ENCODE data around the gene OPCML. TPM values are rescaled to one million over a fixed set of nuclear protein-coding genes. Genes with fewer than 3 reads are reported as not detected.

The OPCML gene
- total and polyA plus RNA-seq, 2 of the 13 experiments (the other 11 are each of a cell fraction or from before 2014, with no cell fraction given): not detected

DNA sequence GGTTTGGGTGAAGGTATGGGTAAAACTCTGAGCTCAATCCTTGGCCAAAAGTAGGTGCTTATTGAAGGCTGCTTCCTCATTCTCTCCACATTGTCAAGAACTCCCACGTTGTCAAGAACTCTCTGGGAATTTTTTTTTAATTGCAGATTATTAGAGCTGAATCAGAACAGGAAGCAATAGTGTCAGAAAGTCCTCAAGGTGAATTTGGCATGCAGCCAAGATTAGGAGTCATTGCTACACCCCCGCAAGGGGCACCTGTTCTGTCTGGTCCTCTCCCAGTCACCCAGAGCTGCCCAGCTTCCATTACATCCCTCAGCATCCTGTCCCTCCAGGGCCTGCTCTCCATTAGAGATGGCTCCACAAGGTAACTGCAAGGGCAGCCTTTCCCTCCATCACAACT, 996.5 kb downstream of the OPCML start:
- Histone ChIP-seq H3K27ac (ENCODE audit: extremely low read length, insufficient read depth, low read length) (no peak overlapping the region), H3K4me2 (ENCODE audit: low read depth, low read length) (no peak overlapping the region), H2AFZ (ENCODE audit: low read length) (no peak overlapping the region), H3K36me3 (replicated peaks in 1 of 2; ENCODE audit: control insufficient read depth in 1 of 2, insufficient read depth in 2 of 2, low read length in 2 of 2) (no peaks in the 10 kb centered on the region), H3K9me3 (ENCODE audit: low read length) (peaks cover 92% of the 10 kb centered on the region), H3K4me3 (replicated peaks in 1 of 3; ENCODE audit: insufficient read depth in 1 of 3, low read depth in 2 of 3, low read length in 3 of 3) (no peak overlapping the region), H4K20me1 (ENCODE audit: insufficient read depth, low read length) (no peaks in the 10 kb centered on the region), H3K4me1 (ENCODE audit: insufficient read depth, low read length) (no peaks in the 10 kb centered on the region), H3K79me2 (ENCODE audit: insufficient read depth, low read length) (no peaks in the 10 kb centered on the region), H3K9ac (ENCODE audit: insufficient read depth, low read depth, low read length) (no peak overlapping the region), H3K27me3 (ENCODE audit: control insufficient read depth in 1 of 2, insufficient read depth in 2 of 2, low read length in 2 of 2) (no peaks in the 10 kb centered on the region)
- FAIRE-seq (no peak), DNase-seq (ENCODE audit: low spot score) (no peak), ATAC-seq (no peak)
- ChIA-PET POLR2A (no interaction called here), CTCF (ENCODE audit: low intra/inter-chr PET ratio, low total read pairs) (no interaction called here)
- no TSS peak for BruUV-seq (replicated peaks)
- 0% methylated on average over 1 of the region's 2 CpGs for WGBS (ENCODE audit: low lambda C conversion rate)
- in situ Hi-C loops (cut with HindIII; ENCODE audit: extremely low pct_ligation_motif_present, low pct_unique_long_range_greater_than_20kb): no loop called here
- TF ChIP-seq ZNF816 (CRISPR knock-in tag; IDR thresholded peaks at IDR 0.05; ENCODE audit: borderline replicate concordance) (no peak), BHLHE40 (IDR thresholded peaks at IDR 0.05; ENCODE audit: low read length) (no peak), GFI1 (CRISPR knock-in tag; IDR thresholded peaks at IDR 0.05; ENCODE audit: borderline replicate concordance) (no peak), SP2 (CRISPR knock-in tag; IDR thresholded peaks at IDR 0.05) (no peak), ZNF556 (CRISPR knock-in tag; IDR thresholded peaks at IDR 0.05; ENCODE audit: borderline replicate concordance) (no peak), SOX13 (IDR thresholded peaks at IDR 0.05) (no peak), SOX13 (CRISPR knock-in tag; conservative IDR thresholded peaks at IDR 0.05 in 1 of 2, IDR thresholded peaks at IDR 0.05 in 1 of 2) (no peak), MTF1 (CRISPR knock-in tag; IDR thresholded peaks at IDR 0.05) (no peak), ZNF724P (CRISPR knock-in tag; IDR thresholded peaks at IDR 0.05; ENCODE audit: borderline replicate concordance) (no peak)
- TF ChIP-seq, protein P1, sequence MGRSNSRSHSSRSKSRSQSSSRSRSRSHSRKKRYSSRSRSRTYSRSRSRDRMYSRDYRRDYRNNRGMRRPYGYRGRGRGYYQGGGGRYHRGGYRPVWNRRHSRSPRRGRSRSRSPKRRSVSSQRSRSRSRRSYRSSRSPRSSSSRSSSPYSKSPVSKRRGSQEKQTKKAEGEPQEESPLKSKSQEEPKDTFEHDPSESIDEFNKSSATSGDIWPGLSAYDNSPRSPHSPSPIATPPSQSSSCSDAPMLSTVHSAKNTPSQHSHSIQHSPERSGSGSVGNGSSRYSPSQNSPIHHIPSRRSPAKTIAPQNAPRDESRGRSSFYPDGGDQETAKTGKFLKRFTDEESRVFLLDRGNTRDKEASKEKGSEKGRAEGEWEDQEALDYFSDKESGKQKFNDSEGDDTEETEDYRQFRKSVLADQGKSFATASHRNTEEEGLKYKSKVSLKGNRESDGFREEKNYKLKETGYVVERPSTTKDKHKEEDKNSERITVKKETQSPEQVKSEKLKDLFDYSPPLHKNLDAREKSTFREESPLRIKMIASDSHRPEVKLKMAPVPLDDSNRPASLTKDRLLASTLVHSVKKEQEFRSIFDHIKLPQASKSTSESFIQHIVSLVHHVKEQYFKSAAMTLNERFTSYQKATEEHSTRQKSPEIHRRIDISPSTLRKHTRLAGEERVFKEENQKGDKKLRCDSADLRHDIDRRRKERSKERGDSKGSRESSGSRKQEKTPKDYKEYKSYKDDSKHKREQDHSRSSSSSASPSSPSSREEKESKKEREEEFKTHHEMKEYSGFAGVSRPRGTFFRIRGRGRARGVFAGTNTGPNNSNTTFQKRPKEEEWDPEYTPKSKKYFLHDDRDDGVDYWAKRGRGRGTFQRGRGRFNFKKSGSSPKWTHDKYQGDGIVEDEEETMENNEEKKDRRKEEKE (IDR thresholded peaks at IDR 0.05): no peak
- TF ChIP-seq, protein P2, sequence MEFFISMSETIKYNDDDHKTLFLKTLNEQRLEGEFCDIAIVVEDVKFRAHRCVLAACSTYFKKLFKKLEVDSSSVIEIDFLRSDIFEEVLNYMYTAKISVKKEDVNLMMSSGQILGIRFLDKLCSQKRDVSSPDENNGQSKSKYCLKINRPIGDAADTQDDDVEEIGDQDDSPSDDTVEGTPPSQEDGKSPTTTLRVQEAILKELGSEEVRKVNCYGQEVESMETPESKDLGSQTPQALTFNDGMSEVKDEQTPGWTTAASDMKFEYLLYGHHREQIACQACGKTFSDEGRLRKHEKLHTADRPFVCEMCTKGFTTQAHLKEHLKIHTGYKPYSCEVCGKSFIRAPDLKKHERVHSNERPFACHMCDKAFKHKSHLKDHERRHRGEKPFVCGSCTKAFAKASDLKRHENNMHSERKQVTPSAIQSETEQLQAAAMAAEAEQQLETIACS (CRISPR knock-in tag; IDR thresholded peaks at IDR 0.05): no peak
- intact Hi-C loops (cut with micrococcal nuclease; ENCODE audit: unreplicated experiment): no loop called here

All from HepG2 (cell line).